GM18520 (cell line): ENCODE results near the gene LRPAP1.
"Not testable (repeated sequence)": the region's sequence is repeated elsewhere in the genome, so short reads cannot be mapped to it uniquely, and the experiment has no call there.

Source experiments
- ATAC-seq: cut with Tn5 transposase; IDR thresholded peaks from one replicate; pipeline ENCODE4 v1.9.1; 2021; ENCODE audit not compliant: unreplicated experiment

The LRPAP1 gene

GRCh38 chr4:3463556-3464348 is 68.5 kb downstream of the LRPAP1 start:
- no peak for ATAC-seq

- ATAC-seq, result no peak
Observed at GRCh38 chr4:3462790-3463415, 69.3 kb downstream of the LRPAP1 start, which contains the start of gene DOK7. Gene DOK7, plus strand, starts transcription at chr4:3463306. Its CDS starts 70 bp downstream, at chr4:3463376.

- no peak for ATAC-seq
Observed at GRCh38 chr4:3462321-3462789, 69.9 kb downstream of the LRPAP1 start.

GRCh38 chr4:3461515-3462291 is 70.5 kb downstream of the LRPAP1 start:
- no peak for ATAC-seq

- ATAC-seq, result no peak
Observed at GRCh38 chr4:3460926-3461325, 71.3 kb downstream of the LRPAP1 start.

GRCh38 chr4:3459156-3459555 is 73.1 kb downstream of the LRPAP1 start:
- ATAC-seq, result not testable (repeated sequence)

- no peak for ATAC-seq
Observed at GRCh38 chr4:3458371-3458770, 73.9 kb downstream of the LRPAP1 start.

GRCh38 chr4:3455596-3455995 is 76.6 kb downstream of the LRPAP1 start:
- ATAC-seq, result not testable (repeated sequence)
